GM19438 (cell line): ENCODE data around the gene EGFL7.

Experiments
- ATAC-seq: cut with Tn5 transposase; IDR thresholded peaks from one replicate; pipeline ENCODE4 v1.9.1; 2021; ENCODE audit warnings: low read depth; ENCODE audit not compliant: unreplicated experiment

Gene EGFL7

DNA sequence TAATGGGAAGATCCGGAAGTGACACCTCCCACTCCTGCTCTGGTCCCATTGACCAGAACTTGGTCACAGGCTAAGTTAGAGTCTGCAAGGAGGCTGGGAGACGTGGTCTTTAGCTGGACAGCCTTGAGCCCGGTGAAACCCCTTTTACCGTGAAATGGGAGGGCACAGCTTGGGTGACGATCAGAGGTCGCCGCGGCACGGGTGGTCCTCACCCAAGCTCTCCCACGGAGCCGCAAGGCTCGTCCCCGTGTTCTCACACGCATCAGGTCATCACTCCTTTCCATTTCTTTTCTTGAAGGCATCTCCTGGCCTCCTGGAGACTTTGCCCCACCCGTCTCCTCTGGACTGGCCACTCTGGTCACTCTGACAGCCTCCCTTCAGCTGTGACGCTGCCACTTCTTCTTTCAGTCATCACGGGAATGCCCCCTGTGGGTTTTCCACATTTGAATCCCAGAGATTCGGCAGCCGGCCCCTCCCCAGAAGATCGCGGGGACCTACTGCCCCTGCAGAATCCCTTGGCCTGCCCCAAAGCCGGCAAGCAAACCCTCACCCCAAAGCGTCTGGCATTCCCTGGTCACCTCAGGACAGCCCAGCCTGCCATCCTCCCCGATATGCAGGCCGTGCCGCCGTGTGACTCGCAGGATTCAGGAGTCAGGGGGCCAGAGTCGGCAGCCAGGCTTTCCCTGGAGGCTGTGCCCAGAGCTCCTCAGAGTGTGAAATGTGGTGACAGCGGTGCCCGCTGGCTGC, 18.9 kb upstream of the EGFL7 start:
- ATAC-seq, result no peak

GRCh38 chr9:136644343-136644592, 18.4 kb upstream of the EGFL7 start:
- ATAC-seq, result no peak

GRCh38 chr9:136644593-136645351, 17.9 kb upstream of the EGFL7 start:
- no peak for ATAC-seq

DNA sequence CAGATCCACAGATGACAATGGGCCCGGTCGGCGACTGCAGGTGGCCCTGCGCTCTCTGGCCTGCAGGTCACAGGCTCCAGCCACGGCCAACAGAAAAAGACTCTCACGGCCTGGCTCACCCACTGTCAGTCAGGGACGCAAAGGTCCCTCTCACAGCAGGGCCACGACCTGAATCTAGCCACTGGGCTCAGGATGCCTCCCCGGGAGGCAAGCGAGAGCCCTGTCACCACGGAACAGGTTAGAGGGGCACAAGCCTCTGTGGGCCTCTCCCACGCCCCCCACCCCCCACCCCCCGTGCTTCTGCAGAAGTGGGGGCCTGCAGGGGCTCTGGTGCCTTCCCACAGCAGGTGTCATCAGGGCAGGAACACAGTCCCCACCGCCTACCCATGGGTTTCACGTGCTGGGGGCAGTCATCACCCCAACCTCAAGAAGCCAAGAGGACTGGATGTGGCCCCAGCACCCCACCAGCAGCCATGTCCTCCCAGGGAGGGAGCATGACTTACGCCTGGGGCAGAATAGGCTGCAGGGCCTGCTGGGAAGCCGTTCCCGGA, 17.3 kb upstream of the EGFL7 start:
- ATAC-seq, result no peak

DNA sequence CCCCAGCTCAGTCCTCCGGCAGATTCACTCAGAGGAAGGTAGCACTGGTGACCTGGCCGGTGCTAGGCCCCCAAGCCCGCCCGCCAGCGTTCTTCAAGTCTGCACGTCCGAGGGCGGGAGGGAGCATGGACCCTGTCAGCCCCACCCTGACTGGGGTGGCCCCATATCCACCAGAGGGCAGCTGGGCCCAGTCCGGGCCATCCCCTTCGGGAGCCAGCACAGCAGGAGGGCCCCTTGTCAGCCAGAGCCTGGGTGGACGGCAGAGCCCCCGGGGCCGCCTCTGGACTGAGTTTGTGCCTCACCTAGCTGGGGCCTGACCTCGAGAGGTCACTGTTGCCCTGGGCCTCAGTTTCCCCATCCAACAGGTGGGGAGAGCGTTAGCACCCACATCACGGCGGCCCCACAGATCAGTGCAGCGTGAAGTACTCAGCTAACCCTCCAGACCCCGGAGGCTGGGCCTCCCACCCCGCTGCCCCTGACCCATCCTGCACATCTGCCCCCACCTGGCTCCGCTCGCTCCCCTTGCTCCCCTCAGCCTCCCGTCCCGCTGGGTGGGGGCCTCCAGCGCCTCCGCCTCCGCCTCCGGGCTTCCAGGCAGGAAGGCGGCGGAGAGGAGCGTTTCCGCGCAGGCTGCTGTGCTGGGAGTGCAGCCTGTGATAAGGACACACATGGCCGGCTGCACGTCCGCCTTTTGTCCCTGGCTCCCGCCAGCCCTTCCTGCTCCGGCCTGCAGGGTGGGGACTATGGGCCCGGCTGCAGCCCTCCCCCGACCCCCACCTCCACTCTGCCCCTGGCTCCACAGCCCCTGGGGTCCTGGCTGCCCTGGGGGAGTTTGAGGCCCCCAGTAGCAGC, 16.6 kb upstream of the EGFL7 start:
- ATAC-seq, result no peak

- no peak for ATAC-seq
These were observed 15.6 kb upstream of the EGFL7 start for GRCh38 chr9:136646827-136647711.

DNA sequence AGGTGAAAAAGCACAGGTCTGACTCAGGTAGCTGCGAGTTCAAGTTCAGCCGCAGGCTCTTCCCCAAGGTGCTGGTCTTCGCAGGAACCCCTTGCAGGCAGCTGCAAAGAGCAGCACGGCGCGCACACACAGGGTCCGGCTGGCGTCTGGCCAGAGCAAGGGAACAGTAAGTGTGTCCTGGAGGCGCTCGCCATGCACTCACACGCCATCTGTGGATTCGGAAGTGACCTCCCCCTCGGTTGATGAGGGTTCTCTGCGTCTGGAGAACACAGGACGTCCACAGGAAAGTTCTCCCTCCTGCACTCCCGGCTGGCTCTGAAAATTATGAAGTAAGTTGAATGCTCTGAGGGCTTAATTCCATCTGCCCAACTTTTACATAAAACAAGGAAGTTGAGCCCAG, 14.0 kb upstream of the EGFL7 start:
- no peak for ATAC-seq

- no peak for ATAC-seq
These were observed 12.7 kb upstream of the EGFL7 start for GRCh38 chr9:136650021-136650420.

DNA sequence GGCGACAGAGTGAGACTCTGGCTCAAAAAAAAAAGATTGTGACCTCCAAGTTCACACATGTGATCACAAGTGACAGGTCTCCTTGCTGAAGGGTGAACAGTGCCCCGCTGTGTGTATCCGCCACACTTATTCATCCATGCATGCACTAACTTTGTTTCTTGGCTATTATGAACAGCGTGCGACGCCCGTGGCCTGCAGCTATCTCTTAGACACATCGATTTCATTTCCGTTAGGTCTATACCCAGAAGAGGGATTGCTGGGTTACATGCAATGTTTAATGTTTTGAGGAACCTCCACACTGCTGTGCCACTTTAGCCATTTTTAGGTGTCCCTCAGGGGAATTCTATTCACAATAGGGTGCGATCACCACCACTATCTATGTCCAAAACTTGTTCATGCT, 12.1 kb upstream of the EGFL7 start:
- no peak for ATAC-seq

DNA sequence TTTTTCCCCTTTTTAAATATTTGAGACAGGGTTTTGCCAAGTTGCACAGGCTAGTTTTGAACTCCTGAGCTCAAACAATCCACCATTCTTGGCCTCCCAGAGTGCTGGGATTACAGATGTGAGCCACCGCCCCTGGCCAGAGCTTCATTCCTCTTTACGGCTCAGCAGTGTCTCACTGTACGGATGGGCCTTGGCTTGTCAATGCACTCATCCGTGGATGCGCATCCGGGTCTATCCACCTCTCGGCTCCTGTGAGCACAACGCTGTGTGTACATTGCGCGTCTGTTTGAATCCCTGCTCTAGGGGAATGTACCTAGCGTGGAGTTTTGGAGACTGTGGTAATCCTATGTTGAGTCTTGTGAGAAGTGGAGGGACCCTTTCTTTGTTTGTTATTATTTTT, 10.9 kb upstream of the EGFL7 start:
- ATAC-seq, result no peak

- no peak for ATAC-seq
These were observed 9.2 kb upstream of the EGFL7 start for GRCh38 chr9:136653323-136654079.

DNA sequence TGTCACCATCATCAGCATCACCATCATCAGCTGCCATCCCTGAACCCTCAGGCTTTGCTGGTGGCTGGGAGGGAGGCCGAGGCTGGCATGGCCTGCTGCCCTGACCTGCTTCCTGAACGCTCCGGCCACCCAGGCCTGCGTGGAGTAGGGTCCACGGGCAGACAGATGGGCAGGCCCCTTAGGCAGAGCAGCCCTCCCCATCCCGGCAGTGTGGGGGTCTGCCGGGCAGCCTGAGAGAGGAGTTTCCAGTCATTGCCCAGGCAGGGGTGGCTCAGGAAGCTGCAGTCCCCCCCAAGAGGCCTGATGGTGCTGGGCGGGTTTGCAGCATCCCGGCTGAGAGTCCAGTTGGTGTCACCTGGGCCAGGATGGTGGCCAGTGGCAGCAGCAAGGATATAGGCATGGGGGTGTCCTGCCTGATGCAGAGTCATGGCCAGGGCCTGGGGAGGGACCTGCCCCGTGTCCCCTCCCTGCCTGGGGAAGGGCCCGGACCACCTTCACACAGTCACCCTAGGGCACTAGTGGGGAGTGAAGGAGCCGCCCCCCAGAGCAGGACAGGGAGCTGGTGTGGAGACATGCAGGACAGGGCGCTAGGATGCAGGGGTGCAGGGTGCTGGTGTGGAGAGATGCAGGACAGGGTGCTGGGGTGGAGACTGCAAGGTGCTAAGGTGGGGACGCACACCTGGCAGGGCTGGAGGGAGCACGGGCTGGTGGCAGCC, 7.7 kb upstream of the EGFL7 start:
- no peak for ATAC-seq

GRCh38 chr9:136655536-136656182, 7.1 kb upstream of the EGFL7 start:
- no peak for ATAC-seq

DNA sequence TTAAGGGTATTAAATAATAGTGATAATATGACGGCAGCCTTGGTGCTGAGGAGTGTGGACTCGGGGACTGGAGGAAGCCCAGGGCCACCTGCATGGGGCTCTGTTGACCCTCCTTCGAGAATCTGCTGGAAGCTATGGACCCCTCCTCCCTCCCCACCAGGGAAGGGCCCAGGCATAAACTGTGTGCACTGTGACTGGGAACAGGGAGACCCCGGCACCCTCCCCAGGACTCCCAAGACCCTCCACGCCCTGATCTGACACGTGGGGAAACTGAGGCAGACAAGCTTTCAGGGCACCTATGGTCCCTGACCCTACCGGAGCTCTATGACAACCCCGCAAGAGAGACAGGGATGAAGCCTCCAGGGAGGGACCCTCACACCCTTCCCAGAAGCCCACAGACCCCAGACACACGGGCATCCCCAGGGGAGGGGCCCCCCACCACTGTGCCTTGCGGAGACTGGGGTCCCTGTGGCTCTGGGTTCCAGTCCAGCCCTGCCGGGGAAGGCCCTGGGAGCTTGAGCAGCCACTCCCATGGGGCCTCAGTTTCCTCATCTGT, 6.5 kb upstream of the EGFL7 start:
- no peak for ATAC-seq

DNA sequence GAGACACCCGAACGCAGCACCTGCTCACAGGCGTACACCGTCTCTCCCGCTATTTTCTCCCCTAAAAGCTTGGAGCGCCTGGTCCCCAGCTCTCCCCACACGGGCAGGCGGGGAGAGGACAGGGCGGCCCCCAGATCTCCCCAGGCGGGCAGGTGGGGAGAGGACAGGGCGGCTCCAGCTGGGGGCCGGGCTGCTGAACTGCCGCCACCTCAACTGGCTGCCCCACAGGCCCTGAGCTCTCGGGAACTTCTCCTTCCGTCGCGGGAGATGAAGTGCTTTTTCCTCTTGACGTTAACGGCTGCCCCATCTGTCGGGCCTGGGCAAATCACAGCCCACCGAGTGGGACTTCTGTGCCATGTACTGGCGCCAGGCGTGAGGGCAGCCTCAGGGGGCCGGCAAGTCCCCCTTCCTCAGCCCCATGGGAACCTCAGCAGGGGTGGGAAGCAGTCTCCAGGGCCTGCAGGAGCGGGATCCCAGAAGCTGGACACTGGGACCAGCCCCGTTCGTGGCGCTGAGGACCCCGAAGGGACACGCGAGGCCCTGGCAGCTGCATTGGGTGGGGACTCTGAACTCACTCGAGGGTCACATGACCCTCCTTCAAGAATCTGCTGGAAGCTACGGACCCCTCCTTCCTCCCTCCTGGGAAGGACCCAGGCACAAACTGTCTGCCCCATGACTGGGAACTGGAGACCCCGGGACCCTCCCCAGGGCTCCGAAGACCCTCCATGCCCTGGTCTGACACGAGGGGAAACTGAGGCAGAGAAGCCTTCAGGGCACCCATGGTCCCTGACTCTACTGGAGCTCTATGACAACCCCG, 5.7 kb upstream of the EGFL7 start:
- no peak for ATAC-seq

- ATAC-seq, result no peak
These were observed 4.5 kb upstream of the EGFL7 start for GRCh38 chr9:136657974-136658848.
